CD4-positive, alpha-beta T cell treated with Interleukin-2 at 100 ng/mL for 4 hours (primary cell): Measurements from ENCODE around the gene USP47.

Experiments
- DNase-seq: peaks from one replicate; pipeline ENCODE4 v3.0.0-alpha.2; 2020; ENCODE audit warnings: low spot score

Gene USP47

GRCh38 chr11:11864803-11865202 is 23.0 kb downstream of the USP47 start:
- DNase-seq, result no peak

GRCh38 chr11:11865449-11865848 is 23.7 kb downstream of the USP47 start:
- no peak for DNase-seq

- DNase-seq, result no peak
Measured at GRCh38 chr11:11866203-11866602, 24.4 kb downstream of the USP47 start.

GRCh38 chr11:11867720-11868119 is 25.9 kb downstream of the USP47 start:
- no peak for DNase-seq

DNA sequence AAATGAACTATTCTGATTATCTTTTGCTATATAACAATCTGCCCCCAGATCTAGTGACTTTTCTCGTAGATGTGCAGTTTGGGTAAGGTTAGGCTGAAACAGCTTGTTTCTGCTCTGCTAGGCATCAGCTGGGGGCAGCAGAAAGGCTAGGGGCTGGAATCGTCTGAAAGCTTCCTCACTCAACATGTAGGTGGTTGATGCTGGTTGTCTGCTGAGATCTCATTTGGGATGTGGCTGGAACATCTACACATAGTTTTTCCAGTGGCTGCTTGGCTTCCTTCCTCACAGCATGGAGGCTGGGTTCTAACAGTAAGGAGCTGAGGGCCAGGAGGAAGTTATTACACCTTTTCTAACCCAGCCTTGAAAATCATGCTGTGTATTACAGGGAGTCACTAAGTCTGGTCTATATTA is 30.2 kb downstream of the USP47 start:
- no peak for DNase-seq

GRCh38 chr11:11876458-11876857 is 34.7 kb downstream of the USP47 start:
- DNase-seq, result no peak

- DNase-seq, result no peak
Measured at GRCh38 chr11:11880179-11880578, 38.4 kb downstream of the USP47 start.

DNA sequence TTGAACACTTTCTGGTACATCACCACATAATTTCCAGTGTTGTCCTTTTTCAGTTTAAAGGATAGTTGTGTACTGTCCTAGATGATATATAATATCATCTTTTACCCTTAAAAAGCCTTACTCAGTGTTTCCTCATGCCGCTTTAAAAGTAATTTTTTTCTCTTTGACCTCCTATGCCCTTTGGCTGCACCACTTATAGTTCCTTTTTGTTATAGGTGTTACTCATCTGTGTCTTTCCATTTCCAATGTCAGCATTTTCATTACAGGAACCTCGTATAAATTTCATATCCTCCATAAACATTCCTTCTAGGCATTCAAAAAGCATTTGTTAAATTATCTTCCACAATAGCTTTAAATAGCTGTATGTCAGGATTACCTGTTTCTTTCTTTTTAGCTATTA is 40.8 kb downstream of the USP47 start:
- no peak for DNase-seq

GRCh38 chr11:11884351-11884750 is 42.6 kb downstream of the USP47 start:
- DNase-seq, result no peak

DNA sequence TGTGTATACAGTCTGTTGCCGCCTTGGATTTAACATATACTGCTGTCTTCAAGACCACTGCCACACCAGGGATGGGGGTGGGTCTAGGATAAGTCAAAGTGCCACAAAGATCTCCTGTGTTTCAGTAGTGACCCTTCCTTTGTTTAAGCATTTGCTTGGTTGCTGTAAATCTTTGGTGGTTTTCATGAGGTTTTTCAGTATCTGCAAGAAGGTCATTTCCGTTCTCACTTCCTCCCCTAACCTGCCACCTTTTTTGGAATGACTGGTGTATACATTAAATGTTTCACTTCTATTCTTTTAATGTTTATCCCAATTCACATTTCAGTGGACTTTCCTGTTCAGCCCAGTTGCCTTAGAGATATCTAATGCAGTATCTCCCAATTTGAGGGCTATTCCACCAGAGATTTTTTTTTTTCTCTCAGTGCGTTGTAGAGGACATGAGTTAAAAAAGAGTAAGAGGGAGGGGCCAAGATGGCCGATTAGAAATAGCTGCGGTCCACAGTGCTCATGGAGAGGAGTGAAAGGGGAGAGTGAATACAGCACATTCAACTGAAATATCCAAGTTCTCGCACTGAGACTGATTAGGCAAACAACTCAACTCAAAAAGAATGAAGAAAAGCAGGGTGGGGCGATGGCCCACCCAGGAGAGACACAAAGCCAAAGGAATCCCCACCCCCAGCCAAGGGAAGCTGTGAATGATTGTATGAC is 43.2 kb downstream of the USP47 start:
- no peak for DNase-seq

DNA sequence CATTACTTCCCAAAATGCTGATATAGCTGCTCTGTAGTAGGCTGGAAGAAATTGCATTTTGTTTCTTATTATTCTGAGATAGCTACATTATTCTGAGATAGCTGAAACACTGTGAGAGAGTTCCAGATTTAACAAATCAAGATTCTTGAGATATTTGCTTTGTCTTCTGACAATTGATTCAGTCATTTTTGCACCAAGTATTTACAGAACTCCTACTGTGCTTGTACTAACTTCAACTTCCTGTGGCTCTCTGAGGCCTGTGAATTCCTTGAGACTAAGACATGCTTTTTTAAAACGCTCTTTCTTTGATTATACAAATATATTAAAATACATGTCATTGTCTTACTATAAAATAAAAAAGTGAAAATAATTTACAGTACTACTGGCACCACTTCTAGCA is 52.7 kb downstream of the USP47 start:
- DNase-seq, result no peak

DNA sequence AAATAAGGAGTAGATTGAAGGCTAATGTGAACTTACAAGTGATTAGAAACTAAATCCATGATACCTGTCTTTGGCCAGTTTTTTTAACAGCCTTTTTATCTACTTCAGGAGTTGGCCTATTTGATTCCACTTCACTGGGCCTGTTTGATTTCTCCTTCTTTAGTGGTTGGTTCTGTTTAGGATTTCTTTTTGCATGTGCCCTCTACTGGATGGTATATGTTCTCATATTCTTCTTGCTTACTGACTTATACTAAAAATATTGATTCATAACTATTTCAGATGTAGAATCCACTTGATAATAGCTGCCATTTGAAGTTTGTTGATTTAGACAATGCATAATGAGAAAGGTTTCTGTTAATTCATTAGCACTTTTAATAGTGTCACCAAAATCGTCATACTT is 53.9 kb downstream of the USP47 start:
- no peak for DNase-seq

GRCh38 chr11:11898648-11899047 is 56.9 kb downstream of the USP47 start:
- DNase-seq, result no peak

- no peak for DNase-seq
Measured at GRCh38 chr11:11899401-11899800, 57.6 kb downstream of the USP47 start.

GRCh38 chr11:11901929-11902328 is 60.2 kb downstream of the USP47 start:
- no peak for DNase-seq

DNA sequence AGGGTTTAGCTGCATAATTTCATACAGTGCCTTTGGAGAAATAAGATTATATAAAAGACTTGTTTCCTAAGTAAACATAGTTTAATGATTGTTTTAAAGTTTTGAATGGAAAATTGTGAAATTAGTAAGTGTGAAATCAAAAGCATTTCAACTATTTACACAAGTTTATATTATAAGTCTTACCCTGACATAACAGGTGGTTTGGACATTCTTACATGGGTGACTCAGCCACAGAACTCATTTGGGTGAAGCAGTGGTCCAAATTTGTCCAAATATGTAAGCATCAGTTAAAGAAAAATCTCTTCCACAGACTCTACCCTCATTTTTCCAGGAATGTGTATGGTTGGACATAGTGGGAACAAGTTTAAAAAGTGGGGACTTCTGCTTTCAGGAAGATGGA is 68.0 kb downstream of the USP47 start:
- no peak for DNase-seq

DNA sequence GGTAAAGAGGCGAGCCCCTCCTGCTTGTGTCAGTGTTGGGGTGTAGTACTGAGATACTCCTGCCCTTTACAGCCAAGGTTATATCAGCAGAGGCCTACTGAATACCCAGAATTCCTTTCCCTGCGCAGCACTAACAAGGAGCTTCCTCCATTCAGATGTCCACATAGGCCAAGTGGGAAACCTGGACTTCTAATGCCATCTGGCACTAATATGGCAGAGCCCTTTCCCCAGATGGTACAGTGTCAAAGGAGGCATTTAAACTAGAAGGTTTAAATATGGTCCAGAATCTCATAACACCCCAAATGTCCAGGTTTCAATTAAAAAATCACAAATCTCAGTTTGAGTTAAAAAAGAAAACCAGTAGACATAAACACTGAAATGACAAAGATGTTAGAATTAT is 68.8 kb downstream of the USP47 start:
- DNase-seq, result no peak

DNA sequence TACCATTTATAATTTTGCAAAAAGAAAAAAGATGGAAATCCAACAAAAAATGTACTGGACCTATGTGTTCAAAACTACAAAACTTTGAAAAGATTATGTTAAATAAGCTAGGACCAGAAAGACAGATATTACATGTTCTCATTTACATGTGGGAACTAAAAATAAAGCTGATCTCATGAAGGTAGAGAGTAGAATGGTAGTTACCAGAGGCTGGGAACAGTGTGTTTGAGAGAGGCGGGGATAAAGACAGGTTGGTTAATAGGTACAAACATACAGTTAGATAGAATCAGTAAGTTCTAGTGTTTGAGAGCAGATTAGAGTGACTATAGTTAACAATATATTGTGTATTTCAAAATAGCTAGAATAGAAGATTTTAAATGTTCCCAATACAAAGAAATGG is 71.6 kb downstream of the USP47 start:
- DNase-seq, result no peak

GRCh38 chr11:11915625-11916024 is 73.9 kb downstream of the USP47 start:
- DNase-seq, result no peak

- DNase-seq, result no peak
Measured at GRCh38 chr11:11916981-11917399, 75.2 kb downstream of the USP47 start.

DNA sequence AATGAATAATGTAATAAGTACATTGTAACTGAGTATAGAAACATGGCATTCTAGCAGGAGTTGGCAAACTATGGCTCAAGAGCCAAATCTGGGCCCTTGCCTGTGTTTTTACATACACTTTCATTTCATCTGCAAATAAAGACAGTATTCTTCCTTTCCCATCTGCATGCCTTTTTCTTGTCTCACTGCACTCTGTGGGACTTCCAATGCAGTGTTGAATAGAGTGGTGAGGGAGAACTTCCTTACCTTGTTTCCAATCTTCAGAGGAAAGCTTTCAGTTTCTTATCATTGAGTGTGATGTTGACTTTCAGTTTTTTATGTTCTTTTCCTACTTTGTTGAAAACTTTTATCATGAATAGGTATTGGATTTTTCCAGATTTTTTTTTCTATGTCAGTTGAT is 82.1 kb downstream of the USP47 start:
- no peak for DNase-seq

DNA sequence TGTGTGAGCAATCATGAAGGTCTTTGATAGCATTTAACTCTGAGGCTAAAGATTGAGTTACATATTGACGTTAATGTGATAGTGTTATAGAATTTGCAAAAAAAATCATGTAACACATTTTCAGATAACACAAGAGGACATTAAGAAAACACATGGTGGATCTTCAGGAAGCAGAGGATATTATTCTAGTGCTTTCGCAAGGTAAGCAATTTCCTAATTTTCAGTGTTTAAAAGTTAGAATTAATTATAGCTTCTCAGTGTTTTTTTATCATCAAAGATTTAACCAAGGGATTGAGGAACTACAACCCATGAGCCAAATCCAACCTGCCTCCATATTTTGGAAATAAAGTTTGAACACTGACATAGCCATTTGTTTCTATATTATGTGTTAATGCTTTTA is 88.1 kb downstream of the USP47 start:
- no peak for DNase-seq

DNA sequence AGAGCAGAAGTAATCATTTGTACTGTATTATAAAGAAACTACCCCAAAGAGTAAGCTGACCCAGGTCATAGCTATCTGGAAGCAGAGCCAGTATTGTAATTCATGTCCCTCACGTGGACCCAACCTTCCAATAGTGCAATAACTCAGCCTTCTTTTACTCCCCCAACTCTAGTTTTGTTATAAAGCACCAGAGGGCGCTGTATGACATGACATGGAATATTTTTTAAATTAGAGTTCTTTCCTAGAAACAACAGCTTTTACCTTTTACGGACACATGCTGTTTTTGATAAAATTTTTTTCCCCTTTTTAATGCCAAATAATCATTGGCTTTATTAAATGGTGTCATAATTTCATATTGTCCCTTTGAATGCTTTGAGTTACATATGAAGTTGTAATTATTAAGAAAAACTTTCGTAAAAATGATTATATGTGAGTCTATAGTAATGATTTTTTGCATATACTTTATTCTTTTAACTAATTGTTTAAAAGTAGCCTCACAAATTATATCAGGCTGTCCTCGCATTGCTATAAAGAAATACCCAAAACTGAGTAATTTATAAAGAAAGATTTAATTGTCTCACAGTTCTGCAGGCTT is 89.8 kb downstream of the USP47 start:
- peak; percentile 47 for DNase-seq

GRCh38 chr11:11935536-11935935 is 93.8 kb downstream of the USP47 start:
- DNase-seq, result no peak
